Measurements from ENCODE around the gene CORIN. TPM values are rescaled to one million over a fixed set of nuclear protein-coding genes. Genes with fewer than 3 reads are reported as not detected.

The CORIN gene
- total and polyA plus RNA-seq, 9 donors, result 0.20 to 7.9 (median 0.80) TPM; not detected in 1

DNA sequence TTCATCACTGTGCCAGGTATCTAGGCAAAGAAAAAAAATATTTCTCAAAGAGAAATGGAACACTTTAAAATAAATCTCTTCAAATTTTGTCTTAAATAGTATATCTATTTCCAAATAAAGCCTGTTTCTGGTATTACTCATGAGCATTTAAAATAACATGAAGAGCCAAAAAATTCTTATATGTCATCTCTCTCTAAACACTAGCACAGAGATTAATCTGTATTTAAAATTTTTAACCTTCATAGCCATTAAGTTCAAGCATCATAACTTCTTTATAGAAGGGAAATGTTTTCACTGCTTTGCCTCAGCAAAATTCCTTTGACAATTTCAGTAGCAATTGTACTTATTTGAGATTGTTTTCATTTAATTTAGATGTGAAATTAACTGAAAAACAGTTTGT is 5.1 kb upstream of the CORIN start:
- no peaks in the 10 kb centered on the region for H3K27me3 ChIP-seq
- no peak overlapping the region for H3K4me3 ChIP-seq
- H3K4me1 ChIP-seq (ENCODE audit: insufficient read depth), result no peaks in the 10 kb centered on the region
- no peaks in the 10 kb centered on the region for H3K9me3 ChIP-seq
- no peaks in the 10 kb centered on the region for H3K36me3 ChIP-seq
- intact Hi-C loops (cut with DNase I), result no loop called here
- no peak overlapping the region for H3K27ac ChIP-seq
- TF ChIP-seq EP300 (IDR thresholded peaks at IDR 0.05) (no peak), POLR2A (IDR thresholded peaks at IDR 0.05) (no peak)
- TF ChIP-seq, protein P1, sequence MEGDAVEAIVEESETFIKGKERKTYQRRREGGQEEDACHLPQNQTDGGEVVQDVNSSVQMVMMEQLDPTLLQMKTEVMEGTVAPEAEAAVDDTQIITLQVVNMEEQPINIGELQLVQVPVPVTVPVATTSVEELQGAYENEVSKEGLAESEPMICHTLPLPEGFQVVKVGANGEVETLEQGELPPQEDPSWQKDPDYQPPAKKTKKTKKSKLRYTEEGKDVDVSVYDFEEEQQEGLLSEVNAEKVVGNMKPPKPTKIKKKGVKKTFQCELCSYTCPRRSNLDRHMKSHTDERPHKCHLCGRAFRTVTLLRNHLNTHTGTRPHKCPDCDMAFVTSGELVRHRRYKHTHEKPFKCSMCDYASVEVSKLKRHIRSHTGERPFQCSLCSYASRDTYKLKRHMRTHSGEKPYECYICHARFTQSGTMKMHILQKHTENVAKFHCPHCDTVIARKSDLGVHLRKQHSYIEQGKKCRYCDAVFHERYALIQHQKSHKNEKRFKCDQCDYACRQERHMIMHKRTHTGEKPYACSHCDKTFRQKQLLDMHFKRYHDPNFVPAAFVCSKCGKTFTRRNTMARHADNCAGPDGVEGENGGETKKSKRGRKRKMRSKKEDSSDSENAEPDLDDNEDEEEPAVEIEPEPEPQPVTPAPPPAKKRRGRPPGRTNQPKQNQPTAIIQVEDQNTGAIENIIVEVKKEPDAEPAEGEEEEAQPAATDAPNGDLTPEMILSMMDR (IDR thresholded peaks at IDR 0.05), result no peak
- DNase-seq, result no peak

DNA sequence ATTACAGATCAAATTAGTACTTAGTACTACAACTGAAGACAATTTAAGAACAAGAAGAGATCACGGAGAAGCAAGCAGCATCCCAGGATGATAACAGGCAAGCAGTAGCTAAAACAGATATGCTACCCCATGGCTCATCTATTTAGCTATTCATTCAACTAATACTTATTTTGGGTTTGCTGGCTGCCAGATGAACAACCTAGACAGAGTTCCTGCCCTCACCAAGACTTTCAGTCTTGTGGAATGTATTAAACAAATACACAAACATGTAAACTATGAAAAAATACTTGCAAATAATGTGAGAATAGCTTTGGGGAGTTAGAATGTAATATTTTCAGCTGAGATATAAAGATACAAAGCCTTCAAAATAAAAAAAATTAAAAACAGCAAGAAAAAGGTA is 2.4 kb upstream of the CORIN start:
- Histone ChIP-seq H3K27ac (no peak overlapping the region), H3K9me3 (no peaks in the 10 kb centered on the region), H3K4me1 (ENCODE audit: insufficient read depth) (peaks cover 4% of the 10 kb centered on the region), H3K36me3 (no peaks in the 10 kb centered on the region), H3K4me3 (no peak overlapping the region), H3K27me3 (no peaks in the 10 kb centered on the region)
- TF ChIP-seq EP300 (IDR thresholded peaks at IDR 0.05), result no peak
- no peak for TF ChIP-seq POLR2A (IDR thresholded peaks at IDR 0.05)
- intact Hi-C loops (cut with DNase I), result no loop called here
- 32 to 56% (median 45%) methylated on average over 1 of the region's 1 CpG for WGBS, 3 donors
- no peak for DNase-seq

DNA sequence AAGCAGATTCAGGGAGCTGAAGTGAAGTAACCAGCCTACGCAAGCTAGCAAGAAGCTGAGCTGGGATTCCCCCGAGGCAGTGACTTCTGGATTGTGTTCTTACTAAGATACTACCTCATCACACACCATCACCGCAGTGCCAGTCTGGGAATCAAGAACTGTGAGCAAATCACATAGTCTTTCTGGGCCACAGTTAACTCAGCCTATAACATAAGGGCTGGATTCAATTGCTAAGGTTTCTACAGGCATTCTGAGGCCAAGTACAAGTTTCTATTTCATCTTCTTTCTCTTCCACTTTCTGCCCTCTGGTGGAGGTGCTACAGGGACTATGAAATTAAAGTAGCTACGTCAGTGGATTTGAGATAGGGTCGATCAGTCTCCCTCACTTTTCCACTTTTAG is 1.4 kb upstream of the CORIN start:
- Histone ChIP-seq H3K36me3 (no peaks in the 10 kb centered on the region), H3K27ac (no peak overlapping the region), H3K4me1 (ENCODE audit: insufficient read depth) (peaks cover 4% of the 10 kb centered on the region), H3K27me3 (no peaks in the 10 kb centered on the region), H3K4me3 (no peak overlapping the region), H3K9me3 (no peaks in the 10 kb centered on the region)
- 60 to 74% (median 72%) methylated on average over 5 of the region's 5 CpGs for WGBS, 3 donors
- DNase-seq, result no peak
- TF ChIP-seq, protein P1 (IDR thresholded peaks at IDR 0.05), result no peak
- no peak for TF ChIP-seq POLR2A (IDR thresholded peaks at IDR 0.05)
- TF ChIP-seq EP300 (IDR thresholded peaks at IDR 0.05), result no peak
- intact Hi-C loops (cut with DNase I), result no loop called here

DNA sequence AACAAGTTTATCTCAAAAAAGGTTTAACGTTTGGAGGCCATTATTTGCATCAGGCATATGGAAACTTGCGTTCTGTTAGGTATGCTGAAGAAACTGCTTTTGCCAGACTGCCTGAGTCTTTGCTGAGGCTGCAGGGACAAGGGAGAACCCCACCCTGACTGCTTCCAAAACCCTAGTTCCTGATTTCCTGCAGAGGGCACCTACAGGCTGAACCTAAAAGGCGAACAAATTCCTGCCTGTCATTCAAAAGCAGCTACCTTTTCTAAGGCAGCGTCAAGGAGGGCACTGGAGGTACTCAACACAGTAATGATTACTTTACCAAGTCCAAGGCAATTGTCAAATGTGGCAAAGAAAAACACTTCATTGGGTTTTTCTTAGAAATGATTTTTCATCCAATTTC is 578 bp upstream of the CORIN start:
- 58 to 70% (median 63%) methylated on average over 4 of the region's 4 CpGs for WGBS, 3 donors
- intact Hi-C loops (cut with DNase I), result no loop called here

More for the DNA sequence above, 578 bp upstream of the CORIN start:
- Histone ChIP-seq H3K4me1 (ENCODE audit: insufficient read depth) (peaks cover 4% of the 10 kb centered on the region), H3K9me3 (no peaks in the 10 kb centered on the region), H3K27me3 (no peaks in the 10 kb centered on the region), H3K36me3 (no peaks in the 10 kb centered on the region), H3K27ac (no peak overlapping the region), H3K4me3 (no peak overlapping the region)
- no peak for DNase-seq
- TF ChIP-seq POLR2A (IDR thresholded peaks at IDR 0.05) (no peak), EP300 (IDR thresholded peaks at IDR 0.05) (no peak)
- TF ChIP-seq, protein P1 (IDR thresholded peaks at IDR 0.05), result no peak
